B cell (primary cell): ENCODE results near the gene PARS2.

Source experiments
- EZH2 ChIP-seq: IDR thresholded peaks from 2 replicates; pipeline ENCODE4 v1.6.1; 2012; ENCODE audit warnings: borderline replicate concordance, low read depth, mild to moderate bottlenecking, moderate library complexity, low read length; ENCODE audit not compliant: insufficient read depth, poor library complexity, severe bottlenecking
- TF ChIP-seq, protein P1 (sequence below): fragments of 200-600 bp; IDR thresholded peaks from one replicate; pipeline ENCODE4 v1.8.0; 2022; ENCODE audit warnings: antibody characterized with exemption, mild to moderate bottlenecking

DNA sequence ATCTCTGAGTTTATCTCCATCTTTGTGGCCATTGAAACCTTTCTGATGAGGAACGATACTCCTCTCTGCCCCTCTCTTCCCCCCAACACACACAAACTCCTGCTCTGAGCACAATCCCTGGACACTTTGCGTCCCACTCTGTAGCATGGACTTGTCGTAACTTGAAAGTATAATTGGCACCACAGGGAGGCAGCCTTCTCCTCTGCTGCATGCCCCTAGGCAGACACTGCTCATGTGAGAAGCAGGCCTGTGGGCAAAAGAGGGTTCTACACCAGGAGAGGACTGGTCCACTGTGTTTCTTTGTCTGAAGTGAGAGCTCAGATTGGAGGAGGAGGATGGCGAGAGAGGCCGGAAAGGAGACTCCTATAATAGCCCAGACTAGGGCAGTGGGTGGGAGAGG is 3.8 kb upstream of the PARS2 start:
- TF ChIP-seq, protein P1, sequence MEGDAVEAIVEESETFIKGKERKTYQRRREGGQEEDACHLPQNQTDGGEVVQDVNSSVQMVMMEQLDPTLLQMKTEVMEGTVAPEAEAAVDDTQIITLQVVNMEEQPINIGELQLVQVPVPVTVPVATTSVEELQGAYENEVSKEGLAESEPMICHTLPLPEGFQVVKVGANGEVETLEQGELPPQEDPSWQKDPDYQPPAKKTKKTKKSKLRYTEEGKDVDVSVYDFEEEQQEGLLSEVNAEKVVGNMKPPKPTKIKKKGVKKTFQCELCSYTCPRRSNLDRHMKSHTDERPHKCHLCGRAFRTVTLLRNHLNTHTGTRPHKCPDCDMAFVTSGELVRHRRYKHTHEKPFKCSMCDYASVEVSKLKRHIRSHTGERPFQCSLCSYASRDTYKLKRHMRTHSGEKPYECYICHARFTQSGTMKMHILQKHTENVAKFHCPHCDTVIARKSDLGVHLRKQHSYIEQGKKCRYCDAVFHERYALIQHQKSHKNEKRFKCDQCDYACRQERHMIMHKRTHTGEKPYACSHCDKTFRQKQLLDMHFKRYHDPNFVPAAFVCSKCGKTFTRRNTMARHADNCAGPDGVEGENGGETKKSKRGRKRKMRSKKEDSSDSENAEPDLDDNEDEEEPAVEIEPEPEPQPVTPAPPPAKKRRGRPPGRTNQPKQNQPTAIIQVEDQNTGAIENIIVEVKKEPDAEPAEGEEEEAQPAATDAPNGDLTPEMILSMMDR, result no peak
- no peak for TF ChIP-seq EZH2
